ENCODE data around the gene MCCC2.

- TF ChIP-seq MAX (IDR thresholded peaks at IDR 0.05): no peak
- TF ChIP-seq CTCF (IDR thresholded peaks at IDR 0.05; ENCODE audit: low read depth, low read length, missing input control): no peak
- TF ChIP-seq RXRA (IDR thresholded peaks at IDR 0.05): no peak
- no peak for TF ChIP-seq RAD21 (IDR thresholded peaks at IDR 0.05)
- no peak for TF ChIP-seq EGR1 (IDR thresholded peaks at IDR 0.05; ENCODE audit: low read depth in 2 of 2)
- no peak for TF ChIP-seq GABPA (IDR thresholded peaks at IDR 0.05 in 1 of 2, conservative IDR thresholded peaks at IDR 0.05 in 1 of 2)
- TF ChIP-seq ZBTB33 (IDR thresholded peaks at IDR 0.05): no peak
- TF ChIP-seq REST (IDR thresholded peaks at IDR 0.05): no peak
- TF ChIP-seq TAF1 (conservative IDR thresholded peaks at IDR 0.05): no peak
Observed at GRCh38 chr5:71621268-71621667, 34.1 kb downstream of the MCCC2 start.
